Epithelial cell of esophagus (primary cell): Measurements from ENCODE around the gene CRHR1.
"Not testable (repeated sequence)": the region's sequence is repeated elsewhere in the genome, so short reads cannot be mapped to it uniquely, and the experiment has no call there.

ENCODE experiments used
- DNase-seq: peaks from one replicate; pipeline ENCODE4 v3.0.0; 2010; ENCODE audit warnings: low read depth
- H3K4me3 ChIP-seq: 2 replicates; pipeline ENCODE4 v1.5.1; 2011; ENCODE audit warnings: mild to moderate bottlenecking, low read length, control low read depth
- CTCF ChIP-seq: IDR thresholded peaks from 2 replicates; pipeline ENCODE4 v1.5.1; 2011; ENCODE audit warnings: low read depth, mild to moderate bottlenecking, low read length, control low read depth, inconsistent platforms; ENCODE audit not compliant: insufficient read depth; ENCODE audit errors: missing control alignments

The CRHR1 gene

GRCh38 chr17:45857977-45858708 lies 74.0 kb downstream of the CRHR1 start:
- TF ChIP-seq CTCF: no peak
- no peak overlapping the region for H3K4me3 ChIP-seq
- peak; percentile 56 for DNase-seq

GRCh38 chr17:45861165-45861564 lies 77.0 kb downstream of the CRHR1 start:
- H3K4me3 ChIP-seq: no peak overlapping the region
- no peak for DNase-seq
- no peak for TF ChIP-seq CTCF

- not testable (repeated sequence) for DNase-seq, H3K4me3 ChIP-seq
Observed at GRCh38 chr17:45862127-45862526, 78.0 kb downstream of the CRHR1 start.

- DNase-seq: no peak
- no peak overlapping the region for H3K4me3 ChIP-seq
- TF ChIP-seq CTCF: no peak
Observed at GRCh38 chr17:45863857-45864654, 79.9 kb downstream of the CRHR1 start.

GRCh38 chr17:45867171-45867570 lies 83.1 kb downstream of the CRHR1 start:
- no peak for DNase-seq
- no peak for TF ChIP-seq CTCF
- H3K4me3 ChIP-seq: no peak overlapping the region

- H3K4me3 ChIP-seq: no peak overlapping the region
- no peak for TF ChIP-seq CTCF
- DNase-seq: no peak
Observed at GRCh38 chr17:45867702-45868101, 83.6 kb downstream of the CRHR1 start.

GRCh38 chr17:45868276-45868675 lies 84.2 kb downstream of the CRHR1 start:
- no peak overlapping the region for H3K4me3 ChIP-seq
- no peak for TF ChIP-seq CTCF
- no peak for DNase-seq
